Measurements from ENCODE around the gene EPB41L3.

- TF ChIP-seq CTCF (IDR thresholded peaks at IDR 0.05): no peak
- TF ChIP-seq POLR2A (IDR thresholded peaks at IDR 0.05): no peak
Observed at GRCh38 chr18:5434425-5434824, 109.4 kb downstream of the EPB41L3 start.
